Measurements from ENCODE around the gene PTGES2. TPM values are rescaled to one million over a fixed set of nuclear protein-coding genes. Genes with fewer than 3 reads are reported as not detected.

Gene PTGES2
- total RNA-seq, result 49.1 TPM

DNA sequence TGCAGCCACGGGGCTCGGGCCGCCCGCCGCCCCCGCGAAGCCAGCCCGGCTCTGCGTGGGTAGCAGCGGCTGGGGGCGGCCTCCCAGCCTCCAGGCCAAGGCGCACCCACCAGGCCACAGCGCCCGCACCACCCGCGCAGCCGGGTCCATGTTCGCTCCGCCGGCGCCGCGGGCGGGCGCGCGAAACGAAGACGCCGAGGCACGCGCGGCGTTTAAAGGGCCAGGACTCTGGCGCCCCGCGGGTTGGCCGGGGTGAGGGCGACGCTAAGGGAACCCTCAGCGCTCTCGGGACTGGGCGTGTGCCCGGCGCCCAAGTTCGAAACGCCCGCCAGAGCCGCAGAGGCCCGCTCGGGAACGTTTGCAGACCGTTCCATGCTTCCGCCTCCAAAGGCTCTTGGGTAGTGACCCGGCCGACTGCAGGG is at the start of gene PTGES2:
Gene PTGES2 (minus strand): TSS at position 162 of the 422 bp plus-strand sequence. CDS start 12 bp downstream, at position 150.

DNA sequence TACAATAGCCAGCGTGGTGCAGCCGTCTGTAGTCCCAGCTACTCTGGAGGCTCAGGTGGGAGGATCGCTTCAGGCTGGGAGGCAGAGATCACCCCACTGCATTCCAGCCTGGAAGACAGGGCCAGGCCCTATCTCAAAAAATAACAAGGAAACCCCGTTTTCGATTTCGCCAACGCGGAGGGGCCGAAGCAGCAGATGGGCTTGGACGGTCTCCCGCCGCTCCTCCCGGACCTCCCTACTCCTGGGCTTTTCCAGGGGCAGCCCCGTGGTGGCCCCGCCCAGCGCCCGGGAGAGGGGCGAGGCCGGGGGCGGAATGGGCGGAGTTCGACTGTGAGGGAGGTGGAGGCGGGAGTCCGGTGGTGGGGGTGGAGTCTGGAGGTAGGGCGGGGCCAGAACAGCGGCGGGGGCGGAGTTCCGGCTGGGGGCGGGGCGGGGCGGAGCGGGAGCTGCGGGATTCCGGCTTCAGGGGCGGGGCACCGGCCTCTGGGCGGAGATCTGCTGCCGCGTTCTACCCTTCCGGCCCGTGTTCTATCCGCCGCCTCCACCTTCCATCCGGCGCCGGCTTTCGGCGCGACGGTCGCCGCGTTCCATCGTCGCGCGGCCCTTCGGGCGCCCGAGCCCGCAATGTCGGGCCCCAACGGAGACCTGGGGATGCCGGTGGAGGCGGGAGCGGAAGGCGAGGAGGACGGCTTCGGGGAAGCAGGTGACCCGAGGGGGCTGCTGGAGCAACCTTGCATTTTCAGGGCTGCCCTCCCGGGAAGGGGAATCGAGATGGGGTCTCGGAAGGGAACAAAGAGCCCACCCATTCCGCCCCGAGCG is 32.5 kb upstream of the PTGES2 start, which contains the start of gene BBLN:
Gene BBLN (plus strand): TSS at position 482 of the 819 bp plus-strand sequence. CDS start 143 bp downstream, at position 625.

DNA sequence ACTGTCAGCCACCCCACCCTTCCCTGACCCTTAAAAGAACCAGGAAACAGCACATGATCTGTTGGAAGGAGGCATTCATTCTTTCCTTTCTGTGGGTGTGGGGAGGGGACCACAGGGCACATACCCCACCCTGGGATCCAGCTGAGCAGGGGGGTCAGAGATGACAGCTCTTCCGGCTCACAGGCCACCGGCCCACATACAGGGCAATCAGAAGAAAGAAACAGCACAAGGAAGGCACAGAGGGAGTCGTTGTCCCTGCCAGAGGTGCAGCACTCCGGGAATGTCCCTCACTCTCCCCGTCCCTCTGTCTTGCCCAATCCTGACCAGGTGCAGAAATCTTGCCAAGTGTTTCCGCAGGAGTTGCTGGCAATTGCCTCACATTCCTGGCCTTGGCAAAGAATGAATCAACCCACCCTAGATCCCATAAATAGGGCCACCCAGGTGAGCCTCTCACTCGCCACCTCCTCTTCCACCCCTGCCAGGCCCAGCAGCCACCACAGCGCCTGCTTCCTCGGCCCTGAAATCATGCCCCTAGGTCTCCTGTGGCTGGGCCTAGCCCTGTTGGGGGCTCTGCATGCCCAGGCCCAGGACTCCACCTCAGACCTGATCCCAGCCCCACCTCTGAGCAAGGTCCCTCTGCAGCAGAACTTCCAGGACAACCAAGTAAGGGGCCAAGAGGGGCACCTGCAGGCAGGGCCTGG is 21.6 kb upstream of the PTGES2 start, which contains the start of gene LCN2:
Gene LCN2 (plus strand): TSS at position 453 of the 701 bp plus-strand sequence. CDS start 73 bp downstream, at position 526.

Other genes with a start within 250 kb of the PTGES2 start
- 31.6 TPM for gene ST6GALNAC6, start 228.1 kb downstream of the PTGES2 start, total RNA-seq
- gene ST6GALNAC4, start 210.7 kb downstream of the PTGES2 start, total RNA-seq, result 10.0 TPM
- 3.4 TPM for gene PIP5KL1, start 197.0 kb downstream of the PTGES2 start, total RNA-seq
- gene DPM2, start 189.9 kb downstream of the PTGES2 start, total RNA-seq, result 13.5 TPM
- 7.2 TPM for gene EEIG1, start 146.7 kb downstream of the PTGES2 start, total RNA-seq
- gene NAIF1, start 60.4 kb downstream of the PTGES2 start, total RNA-seq, result 6.9 TPM
- 29.4 TPM for gene SLC25A25, start 59.5 kb downstream of the PTGES2 start, total RNA-seq
- gene LCN2, start 21.7 kb upstream of the PTGES2 start, total RNA-seq, result not detected
- gene BBLN, start 32.5 kb upstream of the PTGES2 start, total RNA-seq, result 43.8 TPM
- gene CIZ1, start 63.8 kb upstream of the PTGES2 start, total RNA-seq, result 56.3 TPM
- 145 TPM for gene DNM1, start 75.7 kb upstream of the PTGES2 start, total RNA-seq
- gene GOLGA2, start 148.3 kb upstream of the PTGES2 start, total RNA-seq, result 61.3 TPM
- 6.6 TPM for gene SWI5, start 148.5 kb upstream of the PTGES2 start, total RNA-seq
- 18.8 TPM for gene TRUB2, start 194.7 kb upstream of the PTGES2 start, total RNA-seq
- 43.5 TPM for gene COQ4, start 195.1 kb upstream of the PTGES2 start, total RNA-seq
- 24.7 TPM for gene SLC27A4, start 212.8 kb upstream of the PTGES2 start, total RNA-seq
- 16.0 TPM for gene URM1, start 243.6 kb upstream of the PTGES2 start, total RNA-seq

All from parietal lobe (tissue), 1 donor.